Panc1 (cell line): Measurements from ENCODE around the gene PPARG. TPM values are rescaled to one million over a fixed set of nuclear protein-coding genes. Genes with fewer than 3 reads are reported as not detected.
"Not testable (repeated sequence)": the region's sequence is repeated elsewhere in the genome, so short reads cannot be mapped to it uniquely, and the experiment has no call there.

Source experiments
- ATAC-seq: fragments of 200-7000 bp; cut with Tn5 transposase; 2 replicates; pipeline ENCODE4 v1.9.1; 2020; ENCODE audit warnings: mild to moderate bottlenecking, moderate library complexity
- BruUV-seq: library from RNA; stranded (reverse); fragments of 400-500 nt; replicated peaks from 2 replicates; lab custom pipeline; 2021; lab: Mats Ljungman, UMichigan
- CTCF ChIA-PET: fragments of 300-600 bp; sonication (Branson Sonifier 250); formaldehyde crosslinking; loops from one replicate; lab custom pipeline; 2022; ENCODE audit warnings: antibody characterized with exemption; lab: Charles Lee
- POLR2A ChIA-PET: fragments of 300-600 bp; sonication (Branson Sonifier 250); formaldehyde crosslinking; loops from one replicate; lab custom pipeline; 2022; ENCODE audit warnings: antibody characterized with exemption; lab: Charles Lee
- DNase-seq: peaks from one replicate; pipeline ENCODE4 v3.0.0-alpha.2; 2010; ENCODE audit warnings: low read depth, low spot score
- H3K27ac ChIP-seq: 2 replicates; pipeline ENCODE4 v1.5.1; 2011; ENCODE audit warnings: mild to moderate bottlenecking, low read length, inconsistent platforms
- H3K27me3 ChIP-seq: fragments of 200-500 bp; sonication (Bioruptor generic); 2 replicates; pipeline ENCODE4 v1.6.0; 2014; ENCODE audit warnings: low read length, inconsistent platforms; ENCODE audit not compliant: control insufficient read depth, insufficient read depth
- H3K36me3 ChIP-seq: fragments of 200-500 bp; sonication (Bioruptor generic); 2 replicates; pipeline ENCODE4 v1.5.1; 2014; ENCODE audit warnings: inconsistent platforms, mild to moderate bottlenecking, low read length, moderate library complexity; ENCODE audit not compliant: control insufficient read depth, insufficient read depth
- H3K4me1 ChIP-seq: 2 replicates; pipeline ENCODE4 v1.5.1; 2011; ENCODE audit warnings: inconsistent platforms, mild to moderate bottlenecking, low read length, moderate library complexity; ENCODE audit not compliant: control insufficient read depth, insufficient read depth
- H3K4me3 ChIP-seq, 2 experiments: 2 replicates each; pipeline ENCODE4 v1.5.1; 2011 to 2012; ENCODE audit warnings: low read depth in 2 of 2, low read length in 2 of 2, mild to moderate bottlenecking in 2 of 2, inconsistent platforms in 1 of 2, moderate library complexity in 1 of 2
- H3K9me3 ChIP-seq: fragments of 200-500 bp; sonication (Bioruptor generic); 2 replicates; pipeline ENCODE4 v1.5.1; 2014; ENCODE audit warnings: low read depth, mild to moderate bottlenecking, inconsistent platforms, low read length, moderate library complexity; ENCODE audit not compliant: control insufficient read depth, insufficient read depth
- POLR2AphosphoS5 ChIP-seq: IDR thresholded peaks from 2 replicates; pipeline ENCODE4 v1.6.1; 2012; ENCODE audit warnings: mild to moderate bottlenecking, low read depth, low read length, moderate library complexity
- SIN3A ChIP-seq: IDR thresholded peaks from 2 replicates; pipeline ENCODE4 v1.6.1; 2012; ENCODE audit warnings: low read depth, mild to moderate bottlenecking, low read length, moderate library complexity, borderline replicate concordance; ENCODE audit not compliant: insufficient read depth
- TCF7L2 ChIP-seq: IDR thresholded peaks from 2 replicates; pipeline ENCODE4 v1.6.1; 2011; ENCODE audit warnings: mild to moderate bottlenecking, low read depth, low read length, inconsistent platforms
- in situ Hi-C: cut with HindIII; loops from 2 replicates; pipeline ENCODE4 v1.10.0; 2016; ENCODE audit warnings: low sequenced_read_pairs, low pct_unique_long_range_greater_than_20kb
- intact Hi-C: fragments of 100-400 bp; cut with micrococcal nuclease; formaldehyde crosslinking; loops from one replicate; pipeline ENCODE4 v1.10.0; 2022; ENCODE audit not compliant: unreplicated experiment
- total RNA-seq: library from RNA; stranded (reverse); gene quantifications from one replicate; pipeline ENCODE4 v1.2.1, GENCODE V29; 2021; ENCODE audit not compliant: unreplicated experiment
- TF ChIP-seq, protein P1 (sequence below), 2 experiments: IDR thresholded peaks; 2 replicates each; pipeline ENCODE4 v1.6.1; 2011 to 2012; ENCODE audit warnings: low read depth in 2 of 2, control low read depth in 1 of 2, low read length in 1 of 2, mild to moderate bottlenecking in 1 of 2, moderate library complexity in 1 of 2; ENCODE audit not compliant: insufficient read depth in 1 of 2
- TF ChIP-seq, protein P2 (sequence below): fragments of 450-650 bp; IDR thresholded peaks from 2 replicates; pipeline ENCODE4 v1.5.1; 2017; ENCODE audit warnings: mild to moderate bottlenecking

Gene PPARG
- total RNA-seq, 1 experiment from 2014 or later: 88.1 TPM

DNA sequence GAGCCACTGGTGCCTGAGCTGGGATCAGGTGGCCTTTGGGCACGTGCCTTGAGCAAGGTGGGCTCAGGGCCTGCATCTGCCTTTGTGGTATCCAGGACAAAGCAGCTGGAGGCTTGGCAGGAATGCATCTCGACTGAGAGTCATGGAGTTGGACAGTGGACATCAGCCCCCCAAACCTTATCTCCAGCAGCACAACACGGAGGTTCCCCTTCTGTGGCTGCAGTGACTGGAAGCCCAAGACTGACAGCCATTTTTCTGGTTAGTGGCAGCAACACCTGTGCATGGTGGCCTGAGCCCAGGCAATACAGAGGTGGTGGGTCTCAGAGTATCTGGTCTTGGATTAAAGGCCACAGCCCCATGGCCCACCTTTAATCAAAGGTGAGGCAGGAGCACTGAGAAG is 167.6 kb downstream of the PPARG start:
- no TSS peak for BruUV-seq
- ChIA-PET CTCF (no interaction called here), POLR2A (interaction anchor here (0.6 kb wide), 1 partner anchor 35 kb away, joined by 3 read pairs; no protein-coding TSS in a partner anchor)
- no peaks in the 10 kb centered on the region for H3K9me3 ChIP-seq
- in situ Hi-C loops: no loop called here
- peak overlapping the region; percentile 65; the same call in 1 of the 2 replicates for H3K27ac ChIP-seq
- peaks cover 3% of the 10 kb centered on the region; the same call in 1 of the 2 replicates for H3K4me1 ChIP-seq
- no peaks in the 10 kb centered on the region for H3K27me3 ChIP-seq
- DNase-seq (no peak), ATAC-seq (no peak)
- no peak for TF ChIP-seq SIN3A
- TF ChIP-seq, protein P1, sequence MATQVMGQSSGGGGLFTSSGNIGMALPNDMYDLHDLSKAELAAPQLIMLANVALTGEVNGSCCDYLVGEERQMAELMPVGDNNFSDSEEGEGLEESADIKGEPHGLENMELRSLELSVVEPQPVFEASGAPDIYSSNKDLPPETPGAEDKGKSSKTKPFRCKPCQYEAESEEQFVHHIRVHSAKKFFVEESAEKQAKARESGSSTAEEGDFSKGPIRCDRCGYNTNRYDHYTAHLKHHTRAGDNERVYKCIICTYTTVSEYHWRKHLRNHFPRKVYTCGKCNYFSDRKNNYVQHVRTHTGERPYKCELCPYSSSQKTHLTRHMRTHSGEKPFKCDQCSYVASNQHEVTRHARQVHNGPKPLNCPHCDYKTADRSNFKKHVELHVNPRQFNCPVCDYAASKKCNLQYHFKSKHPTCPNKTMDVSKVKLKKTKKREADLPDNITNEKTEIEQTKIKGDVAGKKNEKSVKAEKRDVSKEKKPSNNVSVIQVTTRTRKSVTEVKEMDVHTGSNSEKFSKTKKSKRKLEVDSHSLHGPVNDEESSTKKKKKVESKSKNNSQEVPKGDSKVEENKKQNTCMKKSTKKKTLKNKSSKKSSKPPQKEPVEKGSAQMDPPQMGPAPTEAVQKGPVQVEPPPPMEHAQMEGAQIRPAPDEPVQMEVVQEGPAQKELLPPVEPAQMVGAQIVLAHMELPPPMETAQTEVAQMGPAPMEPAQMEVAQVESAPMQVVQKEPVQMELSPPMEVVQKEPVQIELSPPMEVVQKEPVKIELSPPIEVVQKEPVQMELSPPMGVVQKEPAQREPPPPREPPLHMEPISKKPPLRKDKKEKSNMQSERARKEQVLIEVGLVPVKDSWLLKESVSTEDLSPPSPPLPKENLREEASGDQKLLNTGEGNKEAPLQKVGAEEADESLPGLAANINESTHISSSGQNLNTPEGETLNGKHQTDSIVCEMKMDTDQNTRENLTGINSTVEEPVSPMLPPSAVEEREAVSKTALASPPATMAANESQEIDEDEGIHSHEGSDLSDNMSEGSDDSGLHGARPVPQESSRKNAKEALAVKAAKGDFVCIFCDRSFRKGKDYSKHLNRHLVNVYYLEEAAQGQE (IDR thresholded peaks at IDR 0.05; ENCODE audit: insufficient read depth in 1 of 2, low read depth in 2 of 2, low read length in 1 of 2): no peak
- TF ChIP-seq, protein P2, sequence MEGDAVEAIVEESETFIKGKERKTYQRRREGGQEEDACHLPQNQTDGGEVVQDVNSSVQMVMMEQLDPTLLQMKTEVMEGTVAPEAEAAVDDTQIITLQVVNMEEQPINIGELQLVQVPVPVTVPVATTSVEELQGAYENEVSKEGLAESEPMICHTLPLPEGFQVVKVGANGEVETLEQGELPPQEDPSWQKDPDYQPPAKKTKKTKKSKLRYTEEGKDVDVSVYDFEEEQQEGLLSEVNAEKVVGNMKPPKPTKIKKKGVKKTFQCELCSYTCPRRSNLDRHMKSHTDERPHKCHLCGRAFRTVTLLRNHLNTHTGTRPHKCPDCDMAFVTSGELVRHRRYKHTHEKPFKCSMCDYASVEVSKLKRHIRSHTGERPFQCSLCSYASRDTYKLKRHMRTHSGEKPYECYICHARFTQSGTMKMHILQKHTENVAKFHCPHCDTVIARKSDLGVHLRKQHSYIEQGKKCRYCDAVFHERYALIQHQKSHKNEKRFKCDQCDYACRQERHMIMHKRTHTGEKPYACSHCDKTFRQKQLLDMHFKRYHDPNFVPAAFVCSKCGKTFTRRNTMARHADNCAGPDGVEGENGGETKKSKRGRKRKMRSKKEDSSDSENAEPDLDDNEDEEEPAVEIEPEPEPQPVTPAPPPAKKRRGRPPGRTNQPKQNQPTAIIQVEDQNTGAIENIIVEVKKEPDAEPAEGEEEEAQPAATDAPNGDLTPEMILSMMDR: no peak
- TF ChIP-seq POLR2AphosphoS5: no peak
- TF ChIP-seq TCF7L2: no peak
- H3K36me3 ChIP-seq: no peaks in the 10 kb centered on the region
- no peak overlapping the region for H3K4me3 ChIP-seq
- intact Hi-C loops: no loop called here

DNA sequence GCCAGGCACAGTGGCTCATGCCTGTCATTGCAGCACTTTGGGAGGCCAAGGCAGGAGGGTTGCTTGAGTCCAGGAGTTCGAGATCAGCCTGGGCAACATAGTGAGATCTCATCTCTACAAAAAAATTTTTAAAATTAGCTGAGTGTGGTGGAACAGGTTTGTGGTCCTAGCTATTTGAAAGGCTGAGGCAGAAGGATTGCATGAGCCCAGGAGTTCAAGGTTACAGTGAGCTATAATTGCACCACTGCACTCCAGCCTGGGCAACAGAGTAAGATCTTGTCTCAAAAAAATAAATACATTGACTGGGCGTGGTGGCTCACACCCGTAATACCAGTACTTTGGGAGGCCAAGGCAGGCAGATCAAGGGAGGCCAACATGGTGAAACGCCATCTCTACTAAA is 168.5 kb downstream of the PPARG start:
- H3K4me1 ChIP-seq, ATAC-seq, POLR2A ChIA-PET, H3K4me3 ChIP-seq, CTCF ChIA-PET, intact Hi-C loops, H3K36me3 ChIP-seq, H3K27ac ChIP-seq, in situ Hi-C loops, H3K27me3 ChIP-seq, H3K9me3 ChIP-seq, DNase-seq, BruUV-seq: not testable (repeated sequence)

DNA sequence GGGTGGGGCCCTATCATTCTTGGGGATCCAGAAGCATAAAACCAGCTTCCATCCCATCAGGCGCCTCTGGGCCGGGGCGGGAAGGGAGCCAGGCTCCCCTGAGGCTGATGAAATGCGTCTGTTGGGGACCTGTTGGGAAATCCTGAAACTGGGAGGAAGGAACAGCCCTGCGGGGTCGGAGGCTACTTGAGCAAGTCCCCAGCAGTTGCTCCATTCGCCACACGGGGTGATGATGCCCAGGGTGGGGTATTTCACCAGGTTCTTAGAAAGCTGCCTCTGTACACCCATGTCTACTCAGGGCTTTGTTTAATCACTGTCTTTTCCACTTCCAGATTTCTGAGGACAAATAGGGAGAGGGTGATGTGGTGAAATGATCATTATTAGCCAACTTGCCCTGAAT is 170.0 kb downstream of the PPARG start:
- peak overlapping the region; percentile 54; the same call in 1 of the 2 replicates for H3K27ac ChIP-seq
- TF ChIP-seq POLR2AphosphoS5 (no peak), SIN3A (no peak), TCF7L2 (no peak)
- TF ChIP-seq, protein P1 (IDR thresholded peaks at IDR 0.05; ENCODE audit: insufficient read depth in 1 of 2, low read depth in 2 of 2, low read length in 1 of 2): no peak
- TF ChIP-seq, protein P2: no peak
- in situ Hi-C loops: no loop called here
- no peaks in the 10 kb centered on the region for H3K9me3 ChIP-seq
- no peaks in the 10 kb centered on the region for H3K27me3 ChIP-seq
- DNase-seq (no peak), ATAC-seq (no peak)
- H3K36me3 ChIP-seq: no peaks in the 10 kb centered on the region
- intact Hi-C loops: no loop called here
- CTCF ChIA-PET: no interaction called here
- H3K4me3 ChIP-seq: no peak overlapping the region
- POLR2A ChIA-PET: no interaction called here
- H3K4me1 ChIP-seq: peaks cover 3% of the 10 kb centered on the region; the same call in 1 of the 2 replicates
- no TSS peak for BruUV-seq
